Stomach (tissue), 4 donors: ENCODE measurements around the gene BORCS5.

Experiments used
- CTCF ChIP-seq, 7 experiments: fragments of 450-650 bp in 4 of 7; fragments of 200-600 bp in 3 of 7; sonication (generic) in 3 of 7; IDR thresholded peaks; one replicate each; pipeline ENCODE4 v1.5.1; 2016 to 2019; ENCODE audit warnings: antibody characterized with exemption in 7 of 7, control low read depth in 2 of 7, mild to moderate bottlenecking in 1 of 7
- POLR2A ChIP-seq, 4 donors: fragments of 450-650 bp; IDR thresholded peaks; one replicate each; pipeline ENCODE4 v1.6.1; 2016; ENCODE audit warnings: antibody characterized with exemption in 4 of 4, control low read depth in 2 of 4, mild to moderate bottlenecking in 1 of 4, moderate library complexity in 1 of 4

DNA sequence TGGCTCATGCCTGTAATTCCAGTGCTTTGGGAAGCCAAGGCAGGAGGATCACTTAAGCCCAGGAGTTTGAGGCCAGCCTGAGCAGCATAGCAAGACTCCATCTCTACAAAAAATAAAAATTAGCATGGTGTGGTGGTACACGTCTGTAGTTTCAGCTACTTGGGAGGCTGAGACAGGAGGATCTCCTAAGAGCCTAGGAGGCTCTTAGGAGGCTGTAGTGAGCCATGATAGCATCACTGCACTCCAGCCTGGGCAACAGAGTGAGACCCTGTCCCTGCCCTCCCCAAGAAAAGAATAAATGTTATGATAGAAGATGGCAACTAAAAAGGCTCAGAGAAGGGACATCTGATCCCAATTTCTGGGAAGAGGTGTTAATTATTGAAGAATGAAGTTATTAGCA is 3.6 kb upstream of the BORCS5 start:
- no peak for TF ChIP-seq CTCF (IDR thresholded peaks at IDR 0.05)
- TF ChIP-seq POLR2A (IDR thresholded peaks at IDR 0.05), result no peak
